Activated CD4-positive, alpha-beta T cell treated with anti-CD3 and anti-CD28 coated beads, Interleukin-10, Interleukin-2, amounts not matched to agents 100 ng/mL and 50 ng/mL, durations not matched to agents 16 hours and 8 hours (primary cell): Measurements from ENCODE around the gene ANAPC13.
A peak's percentile ranks its signal among the peaks of the same experiment; 100 is the strongest.

Source experiments
- DNase-seq: peaks from one replicate; pipeline ENCODE4 v3.0.0-alpha.2; 2020

The ANAPC13 gene

DNA sequence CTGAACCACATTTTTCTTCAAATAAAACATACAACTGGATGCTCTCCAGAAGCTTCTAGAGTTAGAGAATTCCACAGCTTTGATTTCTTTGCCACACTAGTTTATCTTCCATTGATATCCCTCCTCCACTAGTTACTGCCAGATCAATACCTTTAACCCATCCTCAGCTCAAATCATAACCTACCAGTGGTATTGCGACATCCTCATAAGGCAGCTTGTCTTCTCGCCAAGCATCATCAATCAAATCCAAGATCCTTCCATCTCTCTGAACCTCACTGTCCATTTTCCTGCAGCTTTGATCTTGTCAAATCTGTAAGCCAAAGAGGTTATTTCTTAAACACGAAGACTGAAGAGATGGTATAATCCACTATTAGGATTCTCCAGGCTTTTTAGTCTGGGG is 3.2 kb downstream of the ANAPC13 start:
- no peak for DNase-seq

DNA sequence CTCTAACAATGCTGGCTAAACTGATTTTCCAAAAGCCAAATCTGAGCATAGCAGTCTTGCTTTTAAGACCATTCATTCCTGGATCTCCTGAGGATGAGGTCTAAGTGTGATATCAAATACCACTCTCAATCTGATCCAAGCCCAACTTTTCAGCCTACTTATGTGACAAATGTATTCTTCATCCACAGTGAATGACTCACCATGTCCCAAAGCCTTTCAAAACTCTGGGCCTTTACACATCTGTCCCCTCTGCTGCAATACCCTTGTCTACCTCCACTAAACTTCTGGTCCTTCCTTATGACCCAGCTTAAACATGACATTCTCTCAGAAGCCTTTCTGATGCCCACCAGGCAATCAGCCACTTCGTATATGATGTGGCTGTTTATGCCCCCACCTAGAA is 4.6 kb downstream of the ANAPC13 start:
- DNase-seq = no peak

DNA sequence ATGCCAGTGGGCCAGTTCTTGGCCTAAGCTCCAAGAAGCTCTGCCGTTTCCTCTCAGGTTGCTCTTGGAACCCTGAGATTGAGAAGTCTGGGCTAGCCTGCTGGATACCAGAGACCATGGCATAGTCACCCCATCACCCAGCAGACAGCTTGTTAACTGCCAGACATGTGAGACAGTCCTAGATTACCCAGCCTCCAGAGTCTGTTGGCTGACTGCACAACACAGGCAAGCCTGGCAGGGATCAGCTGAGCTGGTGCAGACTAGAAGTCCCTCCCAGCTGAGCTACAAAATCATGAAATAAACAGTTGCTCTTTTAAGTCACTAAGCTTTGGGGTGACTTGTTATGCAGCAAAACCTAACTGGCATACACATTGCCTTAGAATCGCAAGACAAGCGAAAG is 5.2 kb downstream of the ANAPC13 start:
- no peak for DNase-seq

DNA sequence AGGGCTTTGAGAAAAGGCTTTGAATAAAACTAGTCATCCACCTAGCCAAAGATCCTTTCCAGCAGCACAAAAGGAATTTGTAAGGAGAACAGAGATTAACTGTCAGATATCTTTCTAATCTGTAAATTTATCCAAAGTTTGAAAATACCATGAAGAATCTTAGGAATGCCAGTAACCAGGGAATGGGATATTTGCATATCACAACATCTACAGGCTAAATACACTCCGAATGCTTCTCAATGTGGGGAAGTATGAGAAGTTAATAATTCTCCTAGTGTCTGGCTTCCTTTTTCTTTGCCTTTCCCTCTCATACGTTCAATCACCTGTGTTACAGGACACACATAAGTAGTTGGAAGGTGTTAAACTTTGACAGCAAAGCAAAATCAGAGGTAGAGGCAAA is 7.8 kb downstream of the ANAPC13 start:
- no peak for DNase-seq

DNA sequence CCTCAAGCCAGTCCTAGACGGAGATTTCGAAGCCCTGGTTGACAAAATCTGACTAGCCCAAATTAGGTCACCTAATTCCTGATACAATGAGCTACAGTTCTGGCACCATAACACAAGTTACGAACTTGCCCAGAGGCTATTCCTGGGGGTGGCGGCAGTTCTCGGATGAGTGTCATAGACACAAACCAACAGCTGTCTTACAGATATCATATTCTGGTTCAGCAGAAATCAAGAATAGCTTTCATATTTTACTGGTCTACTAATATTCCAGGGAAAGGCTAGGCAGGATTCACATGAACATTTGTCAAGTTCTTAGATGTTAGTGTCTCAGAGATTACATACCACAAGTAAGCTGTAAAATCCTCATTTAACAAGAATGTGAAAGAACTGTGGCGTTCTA is 8.8 kb downstream of the ANAPC13 start:
- DNase-seq = no peak

DNA sequence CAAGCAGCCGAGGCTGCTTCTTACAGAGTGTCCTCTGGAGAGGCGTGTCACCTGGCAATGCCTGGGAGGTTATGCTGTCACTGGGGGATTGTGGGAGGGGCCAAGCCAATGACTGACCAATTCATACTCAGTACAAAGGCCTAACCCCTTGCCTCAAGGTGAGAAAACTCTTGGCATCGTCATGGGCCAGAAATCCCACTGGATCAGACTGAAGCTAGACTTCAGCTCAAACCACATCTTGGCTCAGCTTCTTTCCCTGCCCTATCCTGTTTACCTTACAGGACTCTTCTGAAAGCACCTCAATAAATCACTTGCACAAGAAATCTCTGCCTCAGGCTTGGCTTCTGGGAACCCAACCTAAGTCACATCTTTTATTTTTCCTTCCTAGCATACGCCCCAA is 9.5 kb downstream of the ANAPC13 start:
- DNase-seq = no peak

DNA sequence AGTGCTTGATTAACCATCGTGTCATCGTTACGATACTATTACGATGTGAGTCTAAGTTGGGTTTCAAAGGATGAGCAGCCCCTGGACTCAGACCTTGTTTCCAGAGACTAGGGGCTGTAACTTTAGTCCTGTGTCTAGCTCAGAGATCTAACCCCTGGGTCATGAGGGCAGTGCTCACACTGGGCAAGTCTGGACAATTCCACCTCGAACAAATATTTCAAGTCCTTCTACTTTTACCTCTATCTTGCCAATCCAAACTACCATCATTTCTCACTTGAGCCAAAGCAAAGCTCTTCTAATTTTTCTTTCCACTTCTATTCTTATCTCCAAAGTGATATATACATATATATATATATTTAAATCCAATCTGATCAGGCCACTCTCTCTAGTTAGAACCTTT is 10.8 kb downstream of the ANAPC13 start:
- DNase-seq = no peak

DNA sequence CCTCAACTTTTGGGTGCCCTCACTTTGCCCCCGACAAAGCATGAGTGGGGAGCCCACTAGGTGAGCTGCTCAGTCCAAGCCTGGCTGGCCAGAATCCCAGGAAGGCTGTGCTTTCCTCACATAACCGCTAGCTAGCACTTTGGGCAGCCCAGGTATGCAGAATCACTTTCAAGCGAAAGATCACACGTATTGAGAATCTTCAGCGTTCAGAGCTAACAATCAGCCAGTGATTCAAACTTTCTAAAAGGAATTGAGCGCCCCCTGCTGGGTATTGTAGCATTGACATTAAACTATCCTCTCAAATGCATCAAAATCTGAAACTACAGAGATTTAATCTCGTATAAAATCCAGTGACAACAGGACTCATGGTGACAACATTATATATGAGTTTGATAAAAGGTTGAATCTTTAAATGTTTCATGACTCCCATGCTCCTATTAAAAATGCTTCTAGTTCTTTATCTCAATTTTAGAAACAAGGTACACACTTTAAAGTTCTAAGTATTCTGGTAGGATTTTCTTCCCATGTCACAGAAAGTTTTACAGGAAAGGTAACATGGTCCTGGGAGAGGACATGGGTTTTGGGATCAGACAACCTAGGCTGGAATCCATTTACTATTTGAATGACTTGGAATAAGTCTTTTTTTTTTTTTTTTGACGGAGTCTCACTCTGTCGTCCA is 11.8 kb downstream of the ANAPC13 start:
- DNase-seq = peak; percentile 76

DNA sequence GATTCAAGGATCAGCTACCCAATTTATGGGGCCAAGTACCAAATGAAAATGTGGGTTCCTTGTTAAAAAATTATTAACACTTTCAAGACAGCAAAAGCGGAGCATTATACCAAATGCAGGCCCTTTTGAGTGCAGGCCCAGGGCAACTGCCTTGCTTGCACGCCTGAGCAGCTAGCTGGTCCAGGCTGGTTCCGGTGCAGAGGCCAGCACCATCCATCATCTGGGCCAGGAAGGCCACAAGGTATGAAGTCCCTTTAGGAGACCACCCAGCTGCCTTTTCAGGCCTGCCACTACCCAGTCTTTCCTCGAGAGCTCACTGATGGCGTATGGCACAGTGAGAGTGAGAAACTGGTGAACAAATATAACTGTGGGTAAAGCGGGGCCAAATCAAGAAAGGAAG is 13.0 kb downstream of the ANAPC13 start:
- no peak for DNase-seq

DNA sequence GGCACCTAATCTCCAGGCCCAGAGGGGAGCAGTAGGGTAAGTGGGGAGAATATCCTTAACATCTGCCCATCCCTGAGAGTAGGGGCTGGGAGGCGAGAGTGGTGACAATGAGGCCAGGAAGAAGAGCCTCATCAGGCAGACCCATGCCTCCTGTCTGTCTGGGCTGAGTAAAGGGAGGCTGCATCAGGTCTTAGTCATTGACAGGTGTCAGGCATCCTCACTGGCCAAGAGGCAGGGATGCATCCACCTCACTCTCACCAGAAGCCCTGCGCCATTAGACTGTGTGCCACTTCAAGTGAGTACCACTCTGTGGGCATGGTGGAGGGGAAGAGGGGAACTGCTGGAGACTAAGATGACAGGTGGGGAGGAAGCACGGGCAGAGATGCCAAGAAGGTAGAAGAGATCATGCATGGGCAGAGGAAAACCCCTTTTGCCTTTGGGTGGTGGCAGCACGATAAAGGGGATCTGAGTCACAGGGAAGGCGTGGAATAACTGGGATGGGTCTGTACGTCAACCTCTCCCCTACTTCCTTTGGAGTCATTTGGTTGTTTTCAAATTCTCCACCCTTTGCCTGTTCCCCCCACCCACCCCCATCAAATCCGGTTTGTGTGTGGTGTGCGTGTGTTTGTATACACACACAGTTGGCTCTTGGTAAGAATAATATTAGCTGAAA is 14.1 kb downstream of the ANAPC13 start:
- DNase-seq = no peak

DNA sequence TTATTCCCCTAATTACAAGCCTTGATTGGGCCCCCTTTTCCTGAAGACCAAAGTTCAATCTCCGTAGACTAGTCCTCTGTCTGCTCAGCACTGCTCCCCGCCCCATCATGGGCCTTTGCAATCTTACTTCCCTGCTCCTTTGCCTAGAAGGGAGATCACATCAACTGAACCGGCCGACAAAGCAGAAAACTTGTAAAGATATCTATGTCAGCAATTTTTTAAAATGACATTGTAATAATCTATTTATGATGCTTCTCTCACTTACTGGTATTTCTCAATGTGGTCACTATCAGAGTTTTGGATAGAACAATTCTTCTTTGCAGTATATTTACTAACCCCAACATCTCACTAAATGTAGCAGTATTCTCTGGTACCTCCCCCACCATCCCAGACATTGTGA is 17.3 kb downstream of the ANAPC13 start:
- DNase-seq = no peak

DNA sequence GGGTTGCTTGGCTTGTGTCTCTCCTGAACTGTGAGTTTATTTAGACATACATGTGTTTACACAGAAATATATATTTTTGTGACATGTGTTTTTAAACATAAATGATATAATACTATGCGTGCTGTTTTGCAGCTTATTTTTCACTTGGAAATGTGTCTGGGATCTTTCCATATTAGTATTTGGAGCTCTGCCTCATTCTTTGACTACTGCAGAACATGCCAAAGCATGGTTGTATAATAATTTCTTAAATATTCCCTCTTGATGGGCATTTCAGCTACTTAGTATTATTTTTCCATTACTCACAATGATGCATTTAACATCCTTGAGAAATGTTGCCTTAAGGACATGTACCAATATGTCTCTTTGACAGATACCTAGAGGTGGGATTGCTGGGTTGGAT is 19.5 kb downstream of the ANAPC13 start:
- no peak for DNase-seq

DNA sequence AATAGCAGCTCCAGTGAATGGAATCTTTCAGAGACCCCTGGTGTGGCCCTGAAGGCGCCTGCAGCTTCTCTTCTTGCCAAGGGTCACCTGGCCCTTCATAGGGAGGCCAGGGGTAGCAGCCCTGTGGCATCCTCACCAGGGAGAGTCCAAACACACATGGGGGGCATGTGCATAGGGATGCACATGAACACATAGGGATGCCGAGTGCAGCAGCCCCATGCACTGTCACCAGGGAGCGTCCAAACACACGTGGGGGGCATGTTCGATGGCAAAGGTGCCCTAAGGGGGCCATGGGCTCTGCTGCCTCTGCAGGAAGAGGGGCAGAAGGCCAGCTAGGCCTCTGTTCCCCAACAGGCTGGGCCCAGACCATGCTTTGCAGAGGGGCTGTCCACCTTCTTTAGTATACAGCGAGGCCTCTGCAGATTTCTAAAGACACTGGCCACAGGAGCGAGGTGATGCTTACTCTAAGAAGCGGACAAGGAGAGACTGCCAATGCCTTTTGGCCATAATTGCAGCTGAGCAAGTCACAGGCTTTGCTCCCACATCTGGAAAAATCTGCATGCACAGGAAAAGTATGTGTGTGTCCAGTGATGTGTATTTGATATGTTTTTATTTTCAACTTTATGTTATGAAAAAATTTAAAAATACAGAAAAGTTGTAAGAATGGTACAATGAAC is 21.0 kb downstream of the ANAPC13 start:
- no peak for DNase-seq

DNA sequence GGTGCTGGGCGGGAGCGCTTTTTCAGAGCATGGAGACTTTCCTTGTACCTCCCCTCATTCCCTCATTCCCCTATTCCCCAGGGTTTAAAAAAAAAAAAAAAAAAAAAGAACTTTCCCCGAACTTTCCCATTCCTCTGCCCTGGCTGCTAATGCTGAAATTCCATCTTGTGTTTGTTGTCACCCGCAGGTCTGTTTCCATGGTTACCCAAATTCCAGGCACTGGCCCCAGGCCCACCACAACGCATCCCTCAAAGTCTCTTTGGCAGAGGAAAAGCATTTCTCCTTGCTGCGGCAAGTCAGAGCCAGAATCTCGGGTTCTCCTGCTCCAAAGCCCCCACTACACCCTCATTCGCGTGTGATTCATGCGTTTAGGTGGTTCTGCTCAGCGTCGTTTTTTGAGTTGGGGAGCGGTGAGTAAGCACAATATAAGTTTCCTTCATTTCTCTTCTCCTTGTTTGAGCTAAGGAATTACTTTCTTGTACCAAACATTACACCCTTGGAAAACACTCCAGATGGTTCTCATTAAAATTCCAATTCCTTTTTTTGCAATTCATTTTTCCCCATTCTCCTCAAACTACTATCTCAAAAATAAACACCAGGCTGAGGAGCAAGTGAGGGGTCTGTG is 21.6 kb downstream of the ANAPC13 start:
- DNase-seq = no peak

DNA sequence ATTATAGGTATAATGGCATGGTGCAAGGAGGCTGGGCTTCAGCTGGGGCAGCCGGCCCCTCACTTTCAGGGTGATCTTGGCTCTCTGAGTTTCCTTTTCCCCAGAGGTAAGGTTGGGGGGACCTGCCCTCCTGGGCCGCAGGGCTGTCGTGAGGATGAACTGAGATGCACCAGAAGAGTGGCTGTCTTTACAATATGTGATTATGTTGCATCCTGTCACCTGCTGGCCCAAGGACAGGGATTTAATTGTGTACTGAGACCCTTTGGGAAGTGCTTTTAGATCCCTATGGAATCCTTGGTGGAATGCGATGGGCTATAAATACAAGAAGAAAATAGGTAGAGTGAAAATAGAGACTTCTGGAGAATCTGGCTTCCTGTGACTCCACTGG is 22.1 kb downstream of the ANAPC13 start:
- no peak for DNase-seq

DNA sequence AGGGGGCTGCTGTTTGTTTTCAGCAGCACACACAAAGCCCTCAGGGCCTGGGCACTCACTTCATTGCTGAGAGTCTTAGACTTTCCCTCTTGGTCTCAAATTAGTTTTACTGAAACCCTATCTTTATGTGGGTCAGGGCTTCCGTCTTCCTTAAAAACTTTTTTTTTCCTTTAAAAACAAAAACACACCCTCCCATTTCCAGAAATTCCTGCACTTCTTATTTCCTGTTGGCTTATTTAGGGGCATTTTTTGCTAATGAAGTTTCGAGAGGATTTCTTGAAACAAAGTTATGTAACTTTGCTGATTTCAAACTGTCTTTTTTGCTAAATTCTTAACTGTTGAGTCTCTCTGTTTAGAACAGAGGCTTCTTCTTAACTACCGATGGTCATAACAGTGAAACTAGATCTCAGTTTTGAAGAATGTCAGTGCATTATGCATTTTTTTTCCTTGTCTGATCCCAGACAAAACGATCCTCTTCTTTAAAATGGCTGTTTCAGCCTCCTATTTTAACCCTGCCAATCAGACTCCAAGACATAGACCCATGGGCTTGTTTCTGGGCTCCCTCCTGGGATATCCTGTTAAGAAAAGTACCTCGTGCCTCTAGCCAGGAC is 23.3 kb downstream of the ANAPC13 start:
- DNase-seq = no peak

DNA sequence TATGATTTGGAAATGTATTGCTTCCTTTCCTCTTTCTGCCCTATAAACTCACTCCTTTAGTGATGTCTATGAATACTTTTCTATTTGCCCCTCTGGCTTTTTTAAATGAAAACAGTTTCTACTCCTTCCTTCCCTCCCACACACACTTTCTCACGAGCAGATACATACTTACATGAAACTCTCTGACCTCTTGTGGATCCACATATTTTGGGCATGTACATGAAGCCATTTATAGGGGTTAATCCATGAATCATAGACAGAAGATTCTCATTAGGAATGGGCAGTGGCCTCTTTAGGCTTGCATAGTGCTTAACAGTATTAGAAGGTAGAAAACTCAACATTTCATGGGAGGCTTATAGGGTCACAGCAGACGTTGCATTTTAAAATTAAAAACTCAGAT is 24.8 kb downstream of the ANAPC13 start:
- no peak for DNase-seq

DNA sequence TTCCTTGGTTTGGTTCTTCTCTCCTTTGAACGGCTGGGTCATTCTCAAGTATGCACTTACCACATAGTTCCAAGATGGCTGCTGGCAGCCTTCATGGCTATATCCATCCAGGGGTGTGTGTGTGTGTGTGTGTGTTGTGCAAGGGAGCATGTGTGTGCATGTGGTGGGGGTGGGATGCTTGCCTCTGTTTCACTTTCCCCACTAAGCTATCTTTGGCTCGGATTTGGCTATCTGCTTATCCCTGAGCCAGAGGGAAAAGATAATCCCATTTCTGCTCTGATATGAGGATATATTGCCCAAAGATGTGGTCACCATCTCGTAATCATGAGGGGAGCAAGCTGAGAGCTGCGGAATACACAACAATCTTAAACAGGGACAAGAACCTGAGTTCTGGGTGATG is 26.2 kb downstream of the ANAPC13 start:
- no peak for DNase-seq

DNA sequence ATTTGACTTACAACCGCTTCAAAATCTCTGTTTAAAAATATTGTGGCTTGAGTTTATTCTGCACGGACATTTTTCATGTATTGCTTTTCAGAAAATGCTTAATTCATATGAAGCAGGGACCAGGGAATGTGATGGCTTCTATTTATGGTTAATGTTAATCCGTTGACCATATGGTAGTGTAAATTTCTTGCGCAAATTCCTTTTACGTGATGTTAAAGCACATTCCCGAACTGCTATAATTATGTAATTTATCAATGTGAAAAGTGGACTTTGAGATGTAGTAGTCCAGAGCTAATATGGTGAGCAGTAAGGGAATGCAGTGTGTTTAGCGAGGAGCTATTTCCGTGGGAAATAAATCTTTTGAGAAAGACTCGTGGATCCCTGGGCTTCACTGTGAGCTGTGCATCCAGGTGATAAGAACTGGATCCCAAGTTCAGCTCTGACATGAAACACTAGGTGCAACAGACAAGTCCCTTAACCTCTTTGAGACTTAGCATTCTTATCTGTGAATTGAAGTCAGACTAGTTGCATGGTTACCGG is 27.3 kb downstream of the ANAPC13 start:
- no peak for DNase-seq

DNA sequence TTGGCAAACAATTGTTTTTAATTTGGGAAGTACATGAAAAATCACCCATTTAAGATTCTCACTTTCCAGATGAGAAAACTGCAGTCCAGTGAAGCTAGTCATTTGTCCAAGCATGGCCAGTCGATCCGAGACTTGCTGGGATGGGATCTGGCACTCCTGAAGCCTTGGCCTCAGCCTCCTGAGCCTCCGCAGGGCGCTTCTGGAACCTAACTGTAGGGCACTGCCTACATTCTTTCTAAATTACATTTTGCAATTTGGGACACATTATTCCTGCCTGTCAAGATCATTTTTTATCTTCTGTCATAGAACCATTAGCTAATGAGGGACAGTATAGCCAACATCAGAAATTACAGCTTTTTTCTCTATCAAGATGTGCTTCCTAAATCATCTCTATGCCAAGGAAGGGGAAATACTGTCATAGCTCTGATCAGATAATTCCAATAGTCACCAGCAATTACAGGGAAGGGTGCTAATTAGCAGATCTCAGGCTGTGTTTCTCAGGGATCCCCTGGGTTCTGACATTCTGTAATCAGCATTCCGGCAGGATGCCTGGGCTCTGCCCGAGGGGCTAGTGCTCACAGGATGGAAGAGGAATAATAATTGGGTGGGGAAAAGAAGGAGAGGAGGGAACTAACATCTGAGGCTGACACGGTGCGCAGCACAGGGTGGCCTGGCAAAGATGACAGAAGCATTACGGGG is 28.3 kb downstream of the ANAPC13 start:
- DNase-seq = no peak

DNA sequence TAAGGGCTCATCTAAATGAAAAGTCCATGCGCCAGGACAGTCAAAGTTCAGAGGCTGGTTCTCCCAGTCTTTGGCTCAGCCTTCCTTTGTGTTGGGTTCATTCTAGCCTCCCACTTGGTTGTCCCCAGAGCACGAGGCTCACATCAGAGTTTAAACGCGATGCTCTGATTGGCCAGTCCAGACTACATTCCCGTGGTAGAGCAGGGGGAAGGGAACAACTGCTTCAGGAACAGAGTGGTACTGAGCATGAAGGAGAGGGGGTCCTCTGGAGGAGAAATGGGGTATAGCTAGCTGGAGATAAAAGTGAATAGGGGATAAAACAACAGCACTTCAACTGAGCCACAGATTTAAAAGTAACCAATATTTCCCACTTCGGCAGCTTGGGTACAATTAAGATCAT is 32.2 kb downstream of the ANAPC13 start:
- no peak for DNase-seq

DNA sequence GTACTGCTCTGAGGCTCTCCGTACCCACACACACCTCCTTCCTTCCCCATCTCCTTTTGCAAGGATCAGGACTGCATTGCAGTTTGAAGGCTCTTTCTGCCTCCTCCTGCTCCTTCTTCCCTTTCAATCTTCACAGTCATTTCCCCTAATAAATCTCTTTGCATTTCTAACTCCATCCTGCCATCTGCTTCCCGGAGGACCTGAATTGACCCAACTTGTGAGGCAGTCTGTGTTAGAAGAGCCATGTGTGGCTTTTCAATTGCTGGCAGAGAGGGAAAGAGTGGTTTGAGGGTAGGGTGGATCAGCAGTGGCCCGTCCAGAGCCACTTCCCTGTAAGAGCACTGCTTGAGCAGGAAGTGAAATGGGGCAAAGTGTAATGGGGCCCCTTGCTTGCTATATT is 35.8 kb downstream of the ANAPC13 start:
- DNase-seq = no peak

DNA sequence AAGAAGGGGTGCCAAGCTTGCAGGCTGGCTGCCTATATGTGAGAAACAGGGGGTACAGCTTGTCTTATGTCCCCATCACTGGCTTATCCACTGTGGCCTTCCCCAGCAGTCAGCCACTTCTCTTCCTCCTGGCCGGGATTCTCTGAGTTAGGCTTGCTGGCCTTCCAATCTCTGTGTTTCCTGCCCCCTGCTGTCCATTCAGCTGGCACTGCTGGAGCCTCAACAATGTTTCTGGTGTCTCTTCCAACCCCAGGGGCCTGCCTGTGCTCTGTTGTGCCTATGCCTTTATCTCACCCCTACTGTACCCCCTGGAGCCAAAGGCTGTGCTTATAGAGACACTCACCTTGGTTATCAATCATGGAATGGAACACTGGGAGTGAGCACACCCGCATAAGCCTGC is 36.5 kb downstream of the ANAPC13 start:
- no peak for DNase-seq
